IPS-15b (cell line): Measurements from ENCODE around the gene GTF2H2.
"Not testable (repeated sequence)": the region's sequence is repeated elsewhere in the genome, so short reads cannot be mapped to it uniquely, and the experiment has no call there.

Source experiments
- H3K27me3 ChIP-seq: one replicate; pipeline ENCODE4 v1.6.1; 2013; ENCODE audit warnings: low read length; ENCODE audit not compliant: control insufficient read depth, insufficient read depth
- H3K36me3 ChIP-seq: one replicate; pipeline ENCODE4 v1.6.1; 2013; ENCODE audit warnings: low read length; ENCODE audit not compliant: control insufficient read depth, insufficient read depth
- H3K4me1 ChIP-seq: one replicate; pipeline ENCODE4 v1.6.1; 2013; ENCODE audit warnings: mild to moderate bottlenecking, low read length; ENCODE audit not compliant: control insufficient read depth, insufficient read depth
- H3K4me3 ChIP-seq: one replicate; pipeline ENCODE4 v1.5.1; 2013; ENCODE audit warnings: low read depth, low read length
- H3K9ac ChIP-seq: one replicate; pipeline ENCODE4 v1.6.1; 2013; ENCODE audit warnings: low read depth, mild to moderate bottlenecking, low read length
- H3K9me3 ChIP-seq: one replicate; pipeline ENCODE4 v1.6.1; 2013; ENCODE audit warnings: mild to moderate bottlenecking, low read length; ENCODE audit not compliant: control insufficient read depth, insufficient read depth

GTF2H2 gene

DNA sequence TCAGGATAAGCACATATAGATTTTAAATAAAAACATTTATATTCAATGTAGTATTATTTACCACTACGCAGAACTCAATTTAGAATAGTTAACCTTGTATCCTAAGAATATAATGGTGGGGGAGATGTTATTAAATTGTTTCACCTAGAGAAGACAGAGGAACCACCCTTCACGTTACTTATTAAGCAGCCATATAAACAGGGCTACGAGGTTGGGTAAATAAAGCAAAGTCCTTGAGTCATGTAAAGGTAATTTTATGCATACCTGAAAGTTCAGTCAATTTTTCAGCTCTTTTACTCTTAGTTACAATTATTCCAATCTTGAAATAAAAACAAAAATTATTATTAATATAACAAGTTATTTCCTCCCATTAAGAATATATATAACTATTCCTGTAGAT is 8.1 kb downstream of the GTF2H2 start:
- H3K27me3 ChIP-seq, result not testable (repeated sequence)

GRCh38 chr5:71044808-71045207 is 22.7 kb downstream of the GTF2H2 start:
- H3K9ac ChIP-seq, H3K4me3 ChIP-seq, H3K27me3 ChIP-seq, H3K9me3 ChIP-seq, H3K36me3 ChIP-seq, H3K4me1 ChIP-seq: not testable (repeated sequence)

More for the DNA sequence above, 8.1 kb downstream of the GTF2H2 start:
- not testable (repeated sequence) for H3K9ac ChIP-seq, H3K4me1 ChIP-seq, H3K9me3 ChIP-seq, H3K4me3 ChIP-seq, H3K36me3 ChIP-seq

GRCh38 chr5:71044128-71044527 is 23.3 kb downstream of the GTF2H2 start:
- not testable (repeated sequence) for H3K9me3 ChIP-seq, H3K36me3 ChIP-seq, H3K9ac ChIP-seq, H3K4me1 ChIP-seq, H3K4me3 ChIP-seq, H3K27me3 ChIP-seq

DNA sequence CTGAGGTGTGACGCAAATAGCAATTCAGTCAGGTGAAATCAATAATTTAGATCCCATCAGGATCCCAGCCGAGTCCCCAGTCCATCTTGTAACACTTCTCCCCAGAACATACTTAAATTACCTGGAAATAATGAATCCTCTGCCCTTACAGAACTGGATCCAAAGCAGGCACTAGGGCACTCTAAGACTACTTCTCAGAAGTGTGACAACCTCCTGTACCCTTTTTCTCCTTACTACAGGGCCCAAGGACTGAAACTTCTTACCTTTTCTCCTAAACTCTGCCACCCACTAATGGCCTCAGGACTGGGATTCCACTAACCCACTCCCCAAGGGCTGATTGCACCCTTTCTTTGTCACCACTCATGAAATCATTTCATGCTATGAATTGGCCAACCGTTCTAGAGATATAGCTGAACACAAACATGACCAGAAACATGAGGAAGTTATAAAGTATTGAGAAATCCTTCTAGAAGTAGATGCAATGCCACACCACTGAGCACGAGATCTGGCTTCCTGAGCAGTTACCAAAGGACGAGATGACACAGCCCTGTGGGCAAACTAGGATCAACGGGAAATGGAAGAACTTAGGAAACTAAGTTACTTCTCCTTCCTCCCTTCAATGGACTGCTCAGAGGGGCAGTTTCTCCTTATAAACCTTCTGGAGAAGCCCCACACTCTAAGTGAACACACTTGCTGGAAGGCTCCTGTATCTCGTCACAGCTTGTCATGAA is 36.3 kb downstream of the GTF2H2 start:
- not testable (repeated sequence) for H3K4me1 ChIP-seq, H3K9me3 ChIP-seq, H3K27me3 ChIP-seq, H3K9ac ChIP-seq, H3K36me3 ChIP-seq, H3K4me3 ChIP-seq

- not testable (repeated sequence) for H3K4me3 ChIP-seq, H3K9me3 ChIP-seq, H3K27me3 ChIP-seq, H3K4me1 ChIP-seq, H3K36me3 ChIP-seq, H3K9ac ChIP-seq
Measured at GRCh38 chr5:71025289-71025953, 42.1 kb downstream of the GTF2H2 start, which contains the start of gene NAIP. Gene NAIP, minus strand, starts transcription at chr5:71025339. Its CDS starts 12,424 bp downstream, at chr5:71012915.

DNA sequence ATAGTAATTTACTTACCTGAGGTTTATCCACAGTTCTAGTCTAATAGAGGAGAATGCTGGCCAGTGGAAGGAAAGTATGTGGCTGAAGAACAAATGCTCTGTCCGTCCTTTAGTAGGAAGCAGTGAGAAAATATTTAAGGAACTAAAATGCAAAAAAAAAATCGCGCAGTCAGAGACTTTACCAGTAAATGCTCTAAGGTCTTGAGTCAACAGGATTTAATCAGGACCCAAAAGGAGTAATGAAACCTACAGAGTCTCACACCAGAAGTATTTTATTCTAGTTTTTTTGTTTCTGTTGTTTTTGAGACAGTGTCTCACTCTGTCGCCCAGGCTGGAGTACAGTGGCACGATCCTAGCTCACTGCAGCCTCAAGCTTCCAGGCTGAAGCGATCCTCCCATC is 46.8 kb downstream of the GTF2H2 start:
- H3K27me3 ChIP-seq, H3K36me3 ChIP-seq: not testable (repeated sequence)

DNA sequence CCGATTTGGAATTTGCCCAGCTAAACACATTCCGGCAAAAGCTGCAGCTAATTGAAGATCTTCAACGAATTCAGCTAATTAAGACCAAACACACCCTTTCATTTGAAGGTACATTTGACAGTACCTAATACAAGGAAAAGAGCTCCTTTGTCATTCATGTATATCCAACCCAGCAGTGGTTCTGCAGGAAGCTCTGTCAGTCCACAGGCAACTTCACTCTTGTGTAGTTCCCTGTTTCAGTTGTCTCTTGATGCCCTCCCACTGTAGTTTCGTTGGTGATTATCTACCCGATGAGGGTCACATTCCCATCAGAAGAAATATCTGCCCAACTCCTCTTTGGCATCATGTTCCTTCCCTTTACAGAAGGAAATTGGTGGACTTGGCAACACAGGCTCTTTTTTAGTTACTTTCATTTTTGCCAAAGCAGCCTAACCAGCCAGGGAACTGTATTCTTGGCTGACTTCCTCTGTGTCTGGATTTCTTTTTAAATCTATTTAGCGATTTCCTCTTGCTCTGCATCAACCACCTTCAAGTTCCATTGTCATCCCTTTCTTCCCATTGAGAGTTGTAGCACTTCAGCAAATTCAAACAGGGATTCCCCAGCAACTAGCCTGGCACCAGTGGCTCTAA is 49.0 kb downstream of the GTF2H2 start:
- not testable (repeated sequence) for H3K9ac ChIP-seq, H3K36me3 ChIP-seq, H3K27me3 ChIP-seq, H3K9me3 ChIP-seq, H3K4me1 ChIP-seq, H3K4me3 ChIP-seq

More for the DNA sequence above, 46.8 kb downstream of the GTF2H2 start:
- H3K9ac ChIP-seq, H3K9me3 ChIP-seq, H3K4me1 ChIP-seq, H3K4me3 ChIP-seq: not testable (repeated sequence)

DNA sequence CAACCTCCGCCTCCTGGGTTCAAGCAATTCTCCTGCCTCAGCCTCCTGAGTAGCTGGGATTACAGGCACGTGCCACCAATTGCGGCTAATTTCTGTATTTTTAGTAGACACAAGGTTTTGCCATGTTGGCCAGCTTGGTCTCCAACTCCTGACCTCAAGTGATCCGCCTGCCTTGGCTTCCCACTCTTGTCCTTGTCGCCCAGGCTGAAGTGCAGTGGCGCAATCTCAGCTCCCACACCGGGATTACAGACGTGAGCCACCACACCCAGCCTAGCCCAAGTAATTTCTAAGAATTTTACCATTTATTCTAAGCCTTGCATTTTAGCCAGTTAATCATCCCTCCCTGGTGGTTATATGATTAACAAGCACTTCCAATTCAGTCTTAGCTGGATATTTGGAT is 53.3 kb downstream of the GTF2H2 start:
- Histone ChIP-seq H3K27me3 (no peaks in the 10 kb centered on the region), H3K9ac (no peak overlapping the region)

DNA sequence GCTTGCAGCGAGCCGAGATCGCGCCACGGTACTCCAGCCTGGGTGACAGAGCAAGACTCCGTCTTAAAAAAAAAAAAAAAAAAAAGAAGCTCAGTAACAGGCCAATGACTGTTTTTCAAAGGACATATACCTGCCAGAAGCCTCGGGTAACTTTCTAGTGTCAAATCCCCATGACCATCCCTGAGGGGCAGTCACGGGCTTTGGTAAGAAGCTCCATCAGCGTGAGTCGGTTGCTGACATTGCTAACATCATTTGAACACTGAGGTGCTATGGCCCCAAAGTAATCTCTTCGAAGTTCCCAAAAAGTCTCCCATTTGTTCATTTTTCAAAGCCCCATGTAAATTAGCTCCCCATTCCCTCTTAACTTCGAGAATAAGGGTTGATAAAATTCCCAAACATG is 53.9 kb downstream of the GTF2H2 start:
- H3K27me3 ChIP-seq, result no peaks in the 10 kb centered on the region
- H3K4me3 ChIP-seq, result no peak overlapping the region
- H3K9ac ChIP-seq, result no peak overlapping the region
- H3K4me1 ChIP-seq, result no peaks in the 10 kb centered on the region
- H3K36me3 ChIP-seq, result no peaks in the 10 kb centered on the region
- no peaks in the 10 kb centered on the region for H3K9me3 ChIP-seq

More for the DNA sequence above, 53.3 kb downstream of the GTF2H2 start:
- Histone ChIP-seq H3K9me3 (no peaks in the 10 kb centered on the region), H3K36me3 (no peaks in the 10 kb centered on the region), H3K4me3 (no peak overlapping the region), H3K4me1 (no peaks in the 10 kb centered on the region)

- no peaks in the 10 kb centered on the region for H3K27me3 ChIP-seq
- H3K4me1 ChIP-seq, result no peaks in the 10 kb centered on the region
- no peak overlapping the region for H3K9ac ChIP-seq
- H3K9me3 ChIP-seq, result no peaks in the 10 kb centered on the region
- H3K4me3 ChIP-seq, result no peak overlapping the region
- no peaks in the 10 kb centered on the region for H3K36me3 ChIP-seq
Measured at GRCh38 chr5:71011194-71011792, 56.2 kb downstream of the GTF2H2 start.

DNA sequence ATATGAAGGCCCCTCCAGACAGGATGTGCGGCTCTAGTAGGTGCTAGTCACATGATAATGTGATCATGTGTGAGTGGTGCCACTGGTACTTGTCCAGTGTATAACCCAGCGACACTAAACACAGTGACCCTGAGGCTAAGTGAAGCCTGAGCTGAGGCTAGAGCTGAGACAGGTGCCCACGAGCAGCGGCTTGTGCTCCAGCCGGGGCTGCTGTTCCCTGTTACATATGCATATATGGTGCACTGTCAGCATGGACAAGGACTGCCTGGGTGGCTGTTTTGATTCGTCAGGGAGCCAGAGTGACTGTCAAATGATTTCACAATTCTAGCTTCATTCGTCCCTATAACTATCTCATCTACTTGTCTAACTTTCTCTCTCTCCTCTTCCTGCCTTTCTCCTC is 60.5 kb downstream of the GTF2H2 start:
- not testable (repeated sequence) for H3K4me1 ChIP-seq

More for the DNA sequence above, 60.5 kb downstream of the GTF2H2 start:
- H3K9ac ChIP-seq, H3K9me3 ChIP-seq, H3K4me3 ChIP-seq, H3K36me3 ChIP-seq, H3K27me3 ChIP-seq: not testable (repeated sequence)
